ENCODE data around the gene IQCF6.
"Not testable (repeated sequence)": the region's sequence is repeated elsewhere in the genome, so short reads cannot be mapped to it uniquely, and the experiment has no call there.

Gene IQCF6

GRCh38 chr3:51759203-51759602, 19.8 kb downstream of the IQCF6 start:
- no peak for DNase-seq

DNA sequence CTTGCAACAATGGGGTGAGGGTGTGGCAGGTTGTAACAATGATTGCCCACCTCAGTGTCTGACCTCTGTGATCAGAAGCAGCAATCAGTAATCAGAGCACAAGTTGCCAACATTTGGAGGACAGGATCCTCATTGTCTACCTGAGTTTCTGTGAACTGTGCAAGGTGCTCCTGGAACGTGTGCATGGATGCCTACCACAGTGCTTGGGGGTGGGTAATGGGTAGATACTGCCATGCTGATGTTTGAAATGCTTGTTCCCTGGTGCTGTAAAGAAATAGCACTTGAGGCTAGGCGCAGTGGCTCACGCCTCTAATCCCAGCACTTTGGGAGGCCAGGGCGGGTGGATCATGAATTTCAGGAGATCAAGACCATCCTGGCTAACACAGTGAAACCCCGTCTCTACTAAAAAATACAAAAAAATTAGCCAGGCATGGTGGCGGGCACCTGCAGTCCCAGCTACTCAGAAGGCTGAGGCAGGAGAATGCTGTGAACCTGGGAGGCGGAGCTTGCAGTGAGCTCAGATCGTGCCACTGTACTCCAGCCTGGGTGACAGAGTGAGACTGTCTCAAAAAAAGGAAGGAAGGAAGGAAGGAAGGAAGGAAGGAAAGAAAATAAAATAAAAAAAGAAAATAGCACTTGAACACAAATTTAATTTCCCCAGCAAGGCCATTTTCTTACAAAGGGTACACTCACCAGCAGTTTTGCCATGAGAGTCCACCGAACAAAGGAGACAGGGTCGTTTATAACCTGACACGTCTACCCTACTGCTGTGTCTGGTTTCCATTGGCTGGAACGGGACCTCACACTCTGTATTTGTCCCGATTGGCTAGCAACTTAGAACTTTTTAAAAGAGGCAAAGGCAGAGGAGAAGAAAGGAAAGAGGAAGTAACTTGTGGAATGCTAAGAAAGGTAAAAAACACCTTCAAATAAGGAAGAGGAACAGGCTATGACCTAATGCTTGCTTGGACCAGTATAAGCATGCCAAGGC, 25.0 kb downstream of the IQCF6 start:
- DNase-seq: not testable (repeated sequence)

- no peak for DNase-seq
Observed at GRCh38 chr3:51751287-51751686, 27.8 kb downstream of the IQCF6 start.

DNA sequence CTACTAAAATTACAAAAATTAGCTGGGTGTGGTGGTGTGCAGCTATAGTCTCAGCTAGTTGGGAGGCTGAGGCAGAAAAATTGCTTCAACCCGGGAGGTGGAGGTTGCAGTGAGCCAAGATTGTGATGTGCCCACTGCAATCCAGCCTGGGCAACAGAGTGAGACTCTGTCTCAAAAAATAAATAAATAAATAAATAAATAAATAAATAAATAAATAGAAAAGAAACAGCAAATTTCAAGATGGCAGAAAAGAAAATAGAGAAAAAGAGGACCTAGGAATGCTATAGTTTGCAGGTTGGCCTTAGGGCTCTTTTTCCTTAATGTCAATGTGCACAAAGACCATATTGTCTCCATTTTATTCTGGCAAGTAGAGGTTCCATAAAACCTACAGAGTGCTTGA, 28.2 kb downstream of the IQCF6 start:
- DNase-seq: no peak

GRCh38 chr3:51748327-51748726, 30.7 kb downstream of the IQCF6 start:
- no peak for DNase-seq

DNA sequence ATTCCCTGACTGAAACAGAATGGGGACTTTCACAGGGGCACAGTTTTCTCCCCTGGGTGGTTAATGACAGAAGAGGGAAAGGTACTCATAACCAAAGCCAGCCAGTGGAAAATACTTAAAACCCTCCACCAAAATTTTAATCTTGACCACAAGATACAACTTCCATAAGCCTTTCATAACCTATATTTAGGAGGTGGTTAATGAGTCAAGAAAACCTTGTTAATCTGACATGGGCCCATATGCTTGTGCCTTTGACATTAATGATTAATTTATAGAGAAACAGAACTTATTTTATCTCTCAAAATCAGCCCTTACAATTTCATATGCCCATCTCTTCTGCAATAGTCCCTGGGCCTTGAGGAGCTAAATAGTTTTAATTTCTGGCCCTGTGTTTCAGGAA, 31.2 kb downstream of the IQCF6 start:
- no peak for DNase-seq

DNA sequence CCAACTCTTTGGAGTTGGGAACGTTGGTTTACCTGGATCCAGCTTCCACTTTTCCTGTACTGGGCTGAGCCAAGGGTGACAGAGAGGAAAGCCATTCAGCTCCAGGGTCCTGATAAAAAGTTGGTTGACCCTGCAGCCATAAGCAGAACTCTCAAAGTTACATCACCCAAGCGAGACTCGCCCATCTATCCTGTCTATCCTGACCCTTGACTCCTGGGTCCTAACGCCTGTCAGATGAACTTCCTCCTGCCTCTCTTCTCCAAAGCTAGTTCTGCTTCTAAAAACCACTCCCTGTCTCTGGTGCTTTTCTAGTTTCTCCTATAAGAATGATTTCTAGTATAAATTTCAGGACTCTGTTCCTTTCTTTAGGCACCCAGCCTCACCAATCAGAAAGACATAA, 36.1 kb downstream of the IQCF6 start:
- DNase-seq: not testable (repeated sequence)

DNA sequence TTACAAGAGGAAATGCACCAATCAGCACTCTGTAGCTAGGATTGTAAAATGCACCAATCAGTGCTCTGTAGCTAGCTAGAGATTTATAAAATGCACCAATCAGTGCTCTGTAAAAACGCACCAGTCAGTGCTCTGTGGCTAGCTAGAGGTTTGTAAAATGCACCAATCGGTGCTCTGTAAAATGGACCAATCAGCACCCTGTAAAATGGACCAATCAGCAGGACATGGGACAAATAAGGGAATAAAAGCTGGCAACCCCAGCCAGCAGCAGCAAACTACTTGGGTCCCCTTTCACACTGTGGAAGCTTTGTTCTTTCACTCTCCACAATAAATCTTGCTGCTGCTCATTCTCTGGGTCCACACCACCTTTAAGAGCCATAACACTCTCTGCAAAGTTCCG, 36.7 kb downstream of the IQCF6 start:
- DNase-seq: not testable (repeated sequence)

DNA sequence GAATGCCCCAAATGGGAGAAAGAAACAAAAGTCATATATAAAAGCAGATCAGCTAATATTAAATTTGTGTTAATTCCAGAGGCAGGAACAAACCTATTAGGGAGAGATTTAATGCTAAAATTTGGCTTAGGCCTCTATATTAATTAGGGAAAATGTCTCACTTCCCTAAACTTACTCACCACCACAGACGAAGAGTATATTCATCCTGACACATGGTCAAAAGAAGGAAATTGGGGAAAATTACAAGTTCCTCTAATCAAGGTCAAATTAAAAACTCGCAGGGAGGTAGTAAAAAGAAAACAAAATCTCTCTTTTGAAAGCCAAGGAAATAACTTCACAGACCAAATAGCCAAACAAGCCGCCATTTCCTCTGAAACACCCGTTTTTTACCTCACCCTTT, 39.9 kb downstream of the IQCF6 start:
- DNase-seq: no peak

GRCh38 chr3:51735950-51736349, 43.1 kb downstream of the IQCF6 start:
- DNase-seq: no peak

DNA sequence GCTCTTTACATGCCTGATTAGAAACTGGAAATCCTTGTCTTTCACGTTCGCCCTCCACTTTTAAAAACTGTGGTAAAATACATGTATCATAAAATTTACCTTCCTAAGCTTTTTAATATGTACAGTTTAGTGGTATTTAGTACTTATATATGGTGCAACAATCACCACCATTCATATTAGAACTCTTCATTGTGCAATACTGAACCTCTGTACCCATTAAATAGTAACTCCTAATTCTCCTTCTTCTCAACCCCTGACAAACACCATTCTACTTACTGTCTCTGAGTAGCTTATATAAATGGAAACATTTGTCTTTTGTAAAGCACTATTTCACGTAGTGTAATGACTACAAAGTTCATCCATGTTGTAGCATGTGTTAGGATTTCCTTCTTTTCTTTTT, 44.0 kb downstream of the IQCF6 start:
- DNase-seq: no peak

DNA sequence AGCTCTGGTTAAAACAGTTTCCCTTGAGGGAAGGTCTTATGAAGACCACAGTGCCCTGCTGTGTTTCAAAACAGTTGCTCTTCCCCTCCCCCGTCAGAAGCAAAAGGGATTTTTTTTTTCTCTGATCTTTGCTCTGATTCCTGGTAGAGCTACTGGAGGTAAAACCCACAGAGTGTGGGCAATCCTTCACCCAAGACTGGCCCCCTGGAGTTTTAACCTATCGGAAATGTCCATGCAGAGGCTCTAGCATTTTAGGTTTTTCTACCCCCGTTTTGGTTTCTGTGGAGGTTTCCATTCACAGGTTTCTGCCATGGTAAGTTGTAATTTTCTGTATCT, 44.5 kb downstream of the IQCF6 start:
- DNase-seq: no peak

GRCh38 chr3:51733859-51734571, 45.0 kb downstream of the IQCF6 start:
- DNase-seq: no peak

DNA sequence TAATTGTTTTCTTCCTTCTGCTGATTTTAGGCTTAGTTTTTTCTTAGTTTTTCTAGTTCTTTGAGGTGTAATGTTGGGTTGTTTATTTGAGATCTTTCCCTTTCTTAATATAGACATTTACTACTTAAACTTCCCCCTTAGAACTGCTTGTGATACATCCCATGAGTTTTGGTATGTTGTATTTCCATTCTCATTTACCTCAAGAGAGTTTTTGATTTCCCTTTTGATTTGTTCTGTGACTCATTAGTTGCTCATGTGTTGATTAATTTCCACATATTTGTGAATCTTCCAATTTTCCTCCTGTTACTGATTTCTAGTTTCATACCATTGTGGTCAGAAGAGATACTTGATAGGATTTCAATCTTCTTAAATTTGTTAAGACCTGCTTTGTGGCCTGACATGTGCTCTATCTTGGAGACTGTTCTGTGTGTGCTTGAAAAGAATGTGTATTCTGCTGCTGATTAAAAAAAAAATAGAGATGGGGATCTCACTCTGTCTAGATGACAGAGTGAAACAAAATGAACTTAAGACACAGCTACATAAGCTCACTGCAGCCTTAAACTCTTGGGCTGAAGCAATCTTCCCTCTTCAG, 49.9 kb downstream of the IQCF6 start:
- DNase-seq: no peak
